Activated CD4-positive, alpha-beta T cell treated with anti-CD3 and anti-CD28 coated beads for 48 hours (primary cell): ENCODE measurements around the gene MRPL14.
"Not testable (repeated sequence)": the region's sequence is repeated elsewhere in the genome, so short reads cannot be mapped to it uniquely, and the experiment has no call there.

Source experiments
- DNase-seq: peaks from one replicate; pipeline ENCODE4 v3.0.0-alpha.2; 2020

Gene MRPL14

GRCh38 chr6:44096612-44097011 lies 30.6 kb downstream of the MRPL14 start:
- DNase-seq = peak; percentile 84

DNA sequence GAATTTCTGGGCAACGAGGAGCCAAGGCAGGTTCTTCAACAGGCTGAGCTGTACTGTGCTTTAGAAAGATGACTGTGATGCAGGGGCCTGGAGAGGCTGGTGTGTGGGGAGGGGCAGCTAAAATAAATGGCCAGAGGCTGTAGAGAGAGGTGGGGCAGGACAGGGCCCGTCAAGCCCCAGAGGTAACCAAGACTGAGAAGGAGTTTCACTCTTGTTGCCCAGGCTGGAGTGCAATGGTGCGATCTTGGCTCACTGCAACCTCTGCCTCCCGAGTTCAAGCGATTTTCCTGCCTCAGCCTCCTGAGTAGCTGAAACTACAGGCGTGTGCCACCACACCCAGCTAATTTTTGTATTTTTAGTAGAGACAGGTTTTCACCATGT lies 32.0 kb downstream of the MRPL14 start:
- not testable (repeated sequence) for DNase-seq

DNA sequence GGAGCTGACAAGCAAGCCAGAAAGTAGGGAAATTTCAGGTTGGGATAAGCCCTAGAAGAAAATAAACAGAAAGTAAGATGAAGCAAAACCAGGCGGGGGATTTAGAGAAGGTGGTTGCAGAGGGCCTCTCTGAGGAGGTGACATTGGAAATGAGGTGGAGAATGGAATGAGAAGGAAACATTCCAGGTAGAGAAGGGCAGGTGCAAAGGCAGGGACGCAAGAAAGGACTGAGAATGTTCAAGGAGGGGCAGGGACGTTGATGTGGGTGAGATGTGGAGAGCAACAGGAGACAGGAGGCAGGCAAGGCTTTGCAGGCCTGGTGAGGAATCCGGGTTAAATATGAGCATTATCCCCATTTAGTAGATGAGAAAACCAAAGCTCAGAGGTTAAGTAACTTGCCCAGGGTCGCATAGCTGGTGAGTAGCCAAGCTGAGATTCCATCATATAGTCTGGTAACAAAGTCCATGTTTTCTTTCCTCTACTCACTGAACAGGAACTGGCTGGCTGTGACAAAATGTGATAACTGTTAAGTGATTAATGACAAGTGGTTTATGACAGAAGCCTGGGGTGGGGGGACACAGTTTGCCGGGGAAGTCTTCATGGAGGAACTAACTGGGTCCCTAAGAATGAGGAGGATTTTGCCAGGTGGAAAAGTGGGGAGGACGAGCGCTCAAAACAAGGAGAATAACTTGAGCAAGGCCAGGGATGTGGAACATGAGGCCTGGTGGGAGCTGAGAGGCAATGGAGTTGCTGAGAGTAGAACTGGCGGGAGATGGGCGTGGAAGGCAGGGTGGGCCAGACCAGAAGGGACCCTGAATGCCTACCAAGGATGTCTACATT lies 32.6 kb downstream of the MRPL14 start:
- DNase-seq = no peak

GRCh38 chr6:44093750-44094402 lies 33.4 kb downstream of the MRPL14 start:
- no peak for DNase-seq

- no peak for DNase-seq
Measured at GRCh38 chr6:44093066-44093465, 34.2 kb downstream of the MRPL14 start.

DNA sequence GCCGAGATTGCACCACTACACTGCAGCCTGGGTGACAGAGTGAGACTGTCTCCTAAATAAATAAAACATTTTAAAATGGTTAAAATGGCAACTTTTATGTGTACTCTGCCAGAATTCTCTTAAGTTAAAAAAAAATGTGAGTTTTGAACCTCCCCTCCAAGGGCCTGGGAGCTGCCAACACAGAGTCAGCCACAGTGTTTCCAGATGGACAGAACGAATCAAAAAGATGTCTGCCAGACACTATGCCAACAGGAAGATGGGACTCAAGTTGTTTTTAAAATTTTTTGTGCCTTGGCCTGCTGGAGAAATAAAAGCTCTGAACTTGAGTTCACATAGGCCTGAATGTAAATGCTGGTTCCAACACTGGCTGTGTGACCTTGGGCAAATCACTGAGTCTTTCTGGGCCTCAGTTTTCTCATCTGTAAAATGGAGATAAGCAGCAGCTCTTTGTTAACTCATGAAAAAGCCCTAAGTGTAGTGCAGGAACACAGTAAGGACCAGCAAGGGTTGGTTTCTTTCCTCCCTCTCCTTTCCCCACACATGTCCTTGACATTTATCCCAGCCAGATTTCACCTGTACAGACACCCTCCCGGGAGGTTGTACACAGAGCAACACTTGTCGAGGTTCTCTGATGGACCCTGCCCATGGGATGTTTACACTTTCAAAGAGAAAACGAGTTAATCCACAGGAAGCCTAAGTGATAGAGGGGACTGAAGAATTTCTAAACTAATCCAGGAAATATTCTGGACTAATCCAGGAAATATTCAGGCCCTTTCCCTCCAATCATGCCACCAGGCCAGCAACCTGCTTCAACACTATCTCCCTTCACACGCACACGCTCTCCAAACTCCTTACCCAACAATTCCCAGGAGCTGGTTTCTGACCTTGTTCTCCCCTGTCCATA lies 35.0 kb downstream of the MRPL14 start:
- DNase-seq = no peak

DNA sequence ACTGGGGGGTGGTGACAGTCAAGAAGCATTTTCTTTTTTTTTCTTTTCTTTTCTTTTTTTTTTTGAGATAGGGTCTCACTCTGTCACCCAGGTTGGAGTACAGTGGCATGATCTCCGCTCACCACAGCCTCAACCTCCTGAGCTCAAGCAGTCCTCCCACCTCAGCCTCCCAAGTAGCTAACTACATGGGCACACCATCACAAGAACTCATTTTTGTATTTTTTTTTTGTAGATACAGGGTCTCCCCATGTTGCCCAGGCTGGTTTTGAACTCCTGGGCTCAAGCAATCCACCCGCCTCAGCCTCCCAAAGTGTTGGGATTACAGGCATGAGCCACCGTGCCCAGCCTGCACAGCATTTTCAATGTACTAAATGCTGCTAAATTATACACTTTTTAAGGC lies 35.9 kb downstream of the MRPL14 start:
- not testable (repeated sequence) for DNase-seq

DNA sequence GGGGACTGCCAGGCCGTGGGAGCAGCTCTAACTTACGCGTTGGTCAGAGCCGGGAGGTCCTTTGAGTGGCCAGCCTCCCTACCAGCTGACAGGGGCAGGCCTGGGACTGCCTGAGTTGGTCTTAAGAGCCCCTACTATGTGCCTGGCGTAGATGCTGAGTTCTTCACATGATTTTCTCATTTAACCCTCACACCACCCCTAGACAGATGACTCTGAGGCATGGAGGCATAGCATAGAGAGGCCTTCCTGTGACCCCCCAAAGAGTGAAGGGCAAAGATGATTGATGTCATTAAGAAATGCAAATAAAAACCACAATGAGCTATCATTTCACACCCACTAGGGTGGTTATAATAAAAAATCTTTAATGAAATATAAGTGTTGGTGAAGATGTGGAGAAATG lies 36.8 kb downstream of the MRPL14 start:
- no peak for DNase-seq

DNA sequence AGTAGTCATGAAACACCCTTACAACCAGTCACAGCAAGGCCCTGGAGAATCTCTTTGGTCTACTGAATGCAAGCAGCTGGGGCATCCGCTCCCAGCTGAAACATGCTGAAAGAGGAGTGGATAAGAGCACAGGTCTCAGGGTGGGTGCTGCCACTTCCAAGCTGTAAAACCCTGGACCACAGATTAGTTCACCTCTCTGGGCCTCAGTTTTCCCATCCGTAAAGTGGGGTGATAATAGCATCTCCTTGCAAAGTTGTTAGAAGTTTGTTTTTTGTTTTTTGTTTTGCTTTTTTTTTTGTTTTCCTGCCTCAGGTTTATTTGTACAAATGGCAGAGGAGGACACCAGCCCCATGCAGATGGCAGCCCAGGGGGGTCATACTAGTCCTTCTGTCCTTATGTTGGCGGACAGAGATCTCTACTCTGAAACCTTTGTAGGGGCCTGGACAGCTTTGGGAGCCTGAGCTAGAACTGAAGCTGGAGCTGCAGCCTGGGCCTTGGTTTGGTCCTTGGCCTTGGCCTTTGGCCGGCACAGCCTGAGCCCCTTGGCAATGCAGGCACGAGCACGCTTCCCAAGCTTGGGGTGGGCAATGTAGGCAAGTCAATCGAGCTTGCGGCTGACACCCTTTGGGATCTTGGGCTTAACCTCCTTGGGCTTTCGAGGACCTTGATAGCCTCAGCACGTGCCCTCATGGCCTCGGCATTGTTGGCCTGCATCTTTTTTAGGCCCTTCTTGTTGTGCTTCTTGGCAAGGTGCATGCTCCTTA lies 38.2 kb downstream of the MRPL14 start:
- no peak for DNase-seq

GRCh38 chr6:44087623-44088022 lies 39.6 kb downstream of the MRPL14 start:
- DNase-seq = no peak

DNA sequence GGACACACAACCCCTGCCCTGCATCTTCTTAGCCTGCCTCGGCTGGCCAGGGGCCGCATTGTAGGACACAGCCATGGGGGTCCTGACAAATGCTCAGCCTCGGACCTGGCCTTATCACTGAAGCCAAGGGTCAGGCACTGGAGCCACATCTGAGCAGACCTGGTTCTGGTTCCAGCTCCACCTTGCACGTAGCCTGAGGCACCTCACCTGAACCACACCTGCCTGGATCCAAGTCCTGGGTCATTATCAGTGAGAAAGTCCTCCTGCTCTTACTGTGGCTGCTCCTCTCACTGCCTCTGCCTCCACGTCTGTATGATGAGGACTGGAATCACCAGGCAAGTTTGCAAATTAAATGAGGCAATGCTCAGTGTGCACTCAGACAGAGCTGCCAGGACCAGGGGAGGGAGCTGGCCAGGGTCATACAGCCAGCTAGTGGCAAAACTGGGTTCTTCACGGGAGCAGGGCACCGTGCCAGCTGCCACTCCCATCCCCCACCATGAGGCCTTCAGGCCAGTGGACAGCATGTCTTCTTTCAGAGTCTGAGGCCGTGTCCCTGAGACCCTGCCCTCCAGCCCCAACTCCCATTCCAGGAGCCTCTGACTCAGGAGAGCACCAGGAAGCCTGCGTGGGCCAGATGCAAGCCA lies 40.2 kb downstream of the MRPL14 start:
- no peak for DNase-seq

- DNase-seq = no peak
Measured at GRCh38 chr6:44085219-44085618, 42.0 kb downstream of the MRPL14 start.

- no peak for DNase-seq
Measured at GRCh38 chr6:44084231-44085014, 42.8 kb downstream of the MRPL14 start.

- no peak for DNase-seq
Measured at GRCh38 chr6:44082872-44083321, 44.4 kb downstream of the MRPL14 start.

- DNase-seq = no peak
Measured at GRCh38 chr6:44081753-44082152, 45.5 kb downstream of the MRPL14 start.

- DNase-seq = no peak
Measured at GRCh38 chr6:44080561-44081521, 46.4 kb downstream of the MRPL14 start.

DNA sequence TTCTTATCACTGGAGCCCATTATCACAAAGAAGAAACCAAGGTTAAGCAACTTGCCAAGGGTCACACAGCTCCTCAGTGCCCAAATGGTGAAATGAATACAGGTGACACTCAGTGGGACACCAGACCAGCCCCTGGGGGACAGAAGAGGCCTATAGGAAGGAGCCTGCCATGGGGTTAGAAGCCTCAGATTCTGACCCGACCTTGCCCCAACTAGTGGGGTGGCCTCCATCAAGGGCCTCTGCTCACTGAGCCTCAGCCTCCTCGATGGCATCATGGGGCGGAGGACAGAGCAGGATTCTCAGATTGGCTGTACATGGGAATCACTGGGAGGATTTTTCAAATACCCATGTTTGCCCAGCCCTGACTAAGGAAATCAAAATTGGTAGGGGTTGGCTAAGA lies 47.6 kb downstream of the MRPL14 start:
- no peak for DNase-seq

DNA sequence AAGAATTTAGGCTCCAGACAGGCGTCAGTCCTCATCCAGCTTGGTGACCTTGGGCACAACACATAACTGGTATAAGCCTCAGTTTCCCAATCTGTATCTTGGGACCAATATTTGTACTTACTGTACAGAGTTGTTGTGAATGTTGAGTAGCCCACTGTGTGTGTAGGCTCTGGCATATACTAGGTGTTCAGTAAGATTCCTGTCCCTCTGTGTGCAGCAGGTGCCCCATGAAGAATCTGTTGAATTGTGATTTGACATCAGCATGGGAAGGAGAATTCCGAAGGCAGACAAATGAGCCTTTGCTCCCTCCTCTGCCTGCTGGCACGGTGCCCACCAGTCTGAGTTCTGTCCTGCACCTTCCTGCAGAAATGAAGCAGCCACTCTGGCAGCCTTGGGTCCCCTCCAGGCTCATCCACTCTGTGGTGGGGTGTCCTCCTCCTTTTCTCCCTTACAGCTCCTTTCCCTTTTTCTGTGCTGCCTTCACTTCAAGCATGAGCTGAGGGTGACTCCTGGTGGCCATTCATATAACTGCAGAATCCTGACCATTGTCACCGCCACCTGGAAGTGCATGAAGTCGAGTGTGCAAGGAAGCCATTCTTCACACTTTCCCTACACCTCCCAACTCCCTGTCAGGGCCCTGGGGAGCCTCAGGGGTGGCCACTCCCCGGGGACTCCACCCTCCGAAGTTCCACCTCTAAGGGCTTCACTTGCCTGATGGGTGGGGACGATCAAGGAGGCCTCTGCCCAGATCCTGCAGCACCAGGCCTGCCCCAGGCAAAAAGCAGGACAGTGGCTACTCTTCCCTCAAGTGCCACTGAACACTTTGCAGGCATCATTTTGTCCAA lies 48.2 kb downstream of the MRPL14 start:
- DNase-seq = peak; percentile 79

- DNase-seq = no peak
Measured at GRCh38 chr6:44078219-44078826, 48.9 kb downstream of the MRPL14 start.
